Measurements from ENCODE around the gene NOP14.

NOP14 gene

GRCh38 chr4:2914256-2915126, 48.7 kb downstream of the NOP14 start:
- Histone ChIP-seq H3K36me3 (replicated peaks) (peaks cover 57% of the 10 kb centered on the region), H3K4me3 (ENCODE audit: low read depth, low read length) (no peak overlapping the region), H3K27ac (no peak overlapping the region), H3K27me3 (replicated peaks) (no peaks in the 10 kb centered on the region)
- DNase-seq, result no peak
- no peak for TF ChIP-seq CTCF (IDR thresholded peaks at IDR 0.05; ENCODE audit: low read depth, low read length, missing control alignments)
- in situ Hi-C loops (cut with HindIII; ENCODE audit: low pct_ligation_motif_present, low sequenced_read_pairs), result no loop called here

GRCh38 chr4:2913168-2913567, 50.0 kb downstream of the NOP14 start:
- no peak for TF ChIP-seq CTCF (IDR thresholded peaks at IDR 0.05; ENCODE audit: low read depth, low read length, missing control alignments)

DNA sequence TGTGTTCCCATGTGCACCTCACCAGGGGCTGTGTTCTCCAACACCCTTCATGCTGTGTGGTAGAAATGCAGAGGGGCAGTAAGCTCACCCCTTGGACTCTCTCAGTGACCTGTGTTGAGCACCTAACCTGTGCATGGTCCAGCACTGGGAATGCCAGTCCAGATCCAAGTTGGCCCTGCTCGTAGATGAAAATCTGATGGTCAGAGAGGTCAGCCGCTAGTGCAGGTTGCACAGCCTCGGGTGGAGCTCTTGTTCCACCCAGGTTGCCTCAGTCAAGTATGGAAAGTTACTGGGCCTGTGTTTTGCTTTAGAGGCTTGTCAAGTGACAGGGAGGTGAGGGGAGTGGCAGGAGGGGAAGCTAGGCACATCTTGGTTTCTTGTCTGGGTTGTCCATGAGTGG, 51.3 kb downstream of the NOP14 start:
- H3K36me3 ChIP-seq (replicated peaks), result peaks cover 71% of the 10 kb centered on the region
- in situ Hi-C loops (cut with HindIII; ENCODE audit: low pct_ligation_motif_present, low sequenced_read_pairs), result no loop called here

More at GRCh38 chr4:2913168-2913567, 50.0 kb downstream of the NOP14 start:
- Histone ChIP-seq H3K27me3 (replicated peaks) (no peaks in the 10 kb centered on the region), H3K27ac (no peak overlapping the region), H3K4me3 (ENCODE audit: low read depth, low read length) (no peak overlapping the region), H3K36me3 (replicated peaks) (peaks cover 66% of the 10 kb centered on the region)
- in situ Hi-C loops (cut with HindIII; ENCODE audit: low pct_ligation_motif_present, low sequenced_read_pairs), result no loop called here
- DNase-seq, result no peak

DNA sequence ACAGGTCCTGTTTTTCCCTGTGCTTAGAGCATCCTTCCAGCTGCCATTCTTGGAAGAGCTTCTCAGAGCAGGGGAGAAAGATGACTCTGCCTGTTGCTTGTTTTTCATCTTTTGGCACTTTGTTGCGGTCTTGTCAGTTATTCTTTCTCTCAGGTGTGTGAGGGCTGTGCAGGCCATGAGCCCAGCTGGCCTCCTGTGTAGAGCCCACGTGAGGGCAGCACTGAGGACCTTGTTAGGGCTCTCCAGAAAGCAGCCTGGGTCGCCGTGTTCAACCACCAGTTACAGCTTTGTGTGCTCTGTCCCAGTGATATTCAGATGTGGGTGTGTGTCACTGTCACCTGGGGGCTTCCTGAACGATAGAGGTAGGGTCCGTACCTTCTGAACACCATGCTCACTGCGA, 52.8 kb downstream of the NOP14 start:
- Histone ChIP-seq H3K27ac (no peak overlapping the region), H3K27me3 (replicated peaks) (no peaks in the 10 kb centered on the region), H3K36me3 (replicated peaks) (peaks cover 69% of the 10 kb centered on the region), H3K4me3 (ENCODE audit: low read depth, low read length) (no peak overlapping the region)
- in situ Hi-C loops (cut with HindIII; ENCODE audit: low pct_ligation_motif_present, low sequenced_read_pairs), result no loop called here
- peak; percentile 42 for TF ChIP-seq CTCF (IDR thresholded peaks at IDR 0.05; ENCODE audit: low read depth, low read length, missing control alignments)
- no peak for DNase-seq

More for the DNA sequence above, 51.3 kb downstream of the NOP14 start:
- DNase-seq, result no peak
- Histone ChIP-seq H3K27ac (no peak overlapping the region), H3K27me3 (replicated peaks) (no peaks in the 10 kb centered on the region), H3K4me3 (ENCODE audit: low read depth, low read length) (no peak overlapping the region)
- TF ChIP-seq CTCF (IDR thresholded peaks at IDR 0.05; ENCODE audit: low read depth, low read length, missing control alignments), result no peak

DNA sequence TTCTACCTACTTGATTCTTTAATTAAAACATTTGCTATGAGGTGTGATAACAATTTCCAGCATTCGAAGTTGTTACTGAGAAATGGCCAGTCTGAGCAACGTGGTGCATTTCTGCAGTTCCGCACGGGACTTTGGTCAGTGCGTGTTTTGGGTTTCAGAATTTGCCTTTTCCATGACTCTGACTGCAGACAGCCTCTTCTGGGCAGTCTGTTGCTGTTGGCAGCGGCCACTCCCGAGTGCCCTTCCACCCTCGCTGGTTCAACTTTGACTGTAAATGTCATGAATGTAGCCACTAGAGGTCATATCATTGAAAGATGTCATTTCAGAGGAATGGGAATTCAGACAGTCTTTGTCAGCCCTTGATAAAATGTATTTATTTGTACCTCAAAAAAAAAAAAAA, 53.6 kb downstream of the NOP14 start:
- Histone ChIP-seq H3K27ac (no peak overlapping the region), H3K27me3 (replicated peaks) (no peaks in the 10 kb centered on the region), H3K4me3 (ENCODE audit: low read depth, low read length) (no peak overlapping the region), H3K36me3 (replicated peaks) (peaks cover 70% of the 10 kb centered on the region)
- in situ Hi-C loops (cut with HindIII; ENCODE audit: low pct_ligation_motif_present, low sequenced_read_pairs), result no loop called here
- no peak for DNase-seq
- no peak for TF ChIP-seq CTCF (IDR thresholded peaks at IDR 0.05; ENCODE audit: low read depth, low read length, missing control alignments)
